OCI-LY3 (cell line): ENCODE measurements around the gene ESPNL.

Source experiments
- H2AFZ ChIP-seq: fragments of 200-600, 300-600 bp; shearing (Covaris generic); 2 replicates; pipeline ENCODE4 v1.6.0; 2014; ENCODE audit warnings: antibody characterized with exemption, low read depth, low read length
- H3K27ac ChIP-seq: fragments of 200-600, 300-600 bp; sonication (generic); 2 replicates; pipeline ENCODE4 v1.5.1; 2014; ENCODE audit warnings: mild to moderate bottlenecking, low read length, moderate library complexity, mixed read lengths
- H3K27me3 ChIP-seq: fragments of 200-600, 300-600 bp; sonication (generic); 2 replicates; pipeline ENCODE4 v1.6.1; 2014; ENCODE audit warnings: low read depth, low read length, mixed read lengths
- H3K36me3 ChIP-seq: fragments of 200-600, 300-600 bp; sonication (generic); replicated peaks from 2 replicates; pipeline ENCODE3; 2014; ENCODE audit warnings: low read depth, low read length, mixed read lengths
- H3K4me1 ChIP-seq: fragments of 300-600, 200-600 bp; sonication (generic); 2 replicates; pipeline ENCODE4 v1.6.1; 2014; ENCODE audit warnings: low read length, mixed read lengths
- H3K4me2 ChIP-seq: fragments of 200-600, 300-600 bp; sonication (generic); 2 replicates; pipeline ENCODE4 v1.6.1; 2014; ENCODE audit warnings: low read length, mixed read lengths
- H3K4me3 ChIP-seq: fragments of 300-600, 200-600 bp; sonication (generic); 2 replicates; pipeline ENCODE4 v1.5.1; 2014; ENCODE audit warnings: antibody characterized with exemption, mild to moderate bottlenecking, low read length, moderate library complexity
- H3K79me2 ChIP-seq: fragments of 300-600, 200-600 bp; shearing (Covaris generic); 2 replicates; pipeline ENCODE4 v1.6.1; 2014; ENCODE audit warnings: mild to moderate bottlenecking, low read length, mixed read lengths
- H3K9ac ChIP-seq: fragments of 300-600, 200-600 bp; shearing (Covaris generic); 2 replicates; pipeline ENCODE4 v1.6.0; 2014; ENCODE audit warnings: mild to moderate bottlenecking, low read length, moderate library complexity
- H3K9me3 ChIP-seq: fragments of 200-600, 300-600 bp; shearing (Covaris generic); 2 replicates; pipeline ENCODE4 v1.6.1; 2014; ENCODE audit warnings: low read length, mixed read lengths; ENCODE audit not compliant: insufficient read depth
- H4K20me1 ChIP-seq: fragments of 200-600, 300-600 bp; sonication (generic); 2 replicates; pipeline ENCODE4 v1.6.1; 2016; ENCODE audit warnings: low read length, mixed read lengths; ENCODE audit not compliant: insufficient read depth
- EZH2phosphoT487 ChIP-seq: fragments of 200-600 bp; shearing (Covaris generic); IDR thresholded peaks from 2 replicates; pipeline ENCODE4 v1.6.1; 2018; ENCODE audit warnings: antibody characterized with exemption, mixed run types, low read depth
- TF ChIP-seq, protein P1 (sequence below): fragments of 200-600, 300-600 bp; sonication (generic); IDR thresholded peaks from 2 replicates; pipeline ENCODE4 v1.5.1; 2014; ENCODE audit warnings: antibody characterized with exemption, low read length, low read depth

Gene ESPNL

DNA sequence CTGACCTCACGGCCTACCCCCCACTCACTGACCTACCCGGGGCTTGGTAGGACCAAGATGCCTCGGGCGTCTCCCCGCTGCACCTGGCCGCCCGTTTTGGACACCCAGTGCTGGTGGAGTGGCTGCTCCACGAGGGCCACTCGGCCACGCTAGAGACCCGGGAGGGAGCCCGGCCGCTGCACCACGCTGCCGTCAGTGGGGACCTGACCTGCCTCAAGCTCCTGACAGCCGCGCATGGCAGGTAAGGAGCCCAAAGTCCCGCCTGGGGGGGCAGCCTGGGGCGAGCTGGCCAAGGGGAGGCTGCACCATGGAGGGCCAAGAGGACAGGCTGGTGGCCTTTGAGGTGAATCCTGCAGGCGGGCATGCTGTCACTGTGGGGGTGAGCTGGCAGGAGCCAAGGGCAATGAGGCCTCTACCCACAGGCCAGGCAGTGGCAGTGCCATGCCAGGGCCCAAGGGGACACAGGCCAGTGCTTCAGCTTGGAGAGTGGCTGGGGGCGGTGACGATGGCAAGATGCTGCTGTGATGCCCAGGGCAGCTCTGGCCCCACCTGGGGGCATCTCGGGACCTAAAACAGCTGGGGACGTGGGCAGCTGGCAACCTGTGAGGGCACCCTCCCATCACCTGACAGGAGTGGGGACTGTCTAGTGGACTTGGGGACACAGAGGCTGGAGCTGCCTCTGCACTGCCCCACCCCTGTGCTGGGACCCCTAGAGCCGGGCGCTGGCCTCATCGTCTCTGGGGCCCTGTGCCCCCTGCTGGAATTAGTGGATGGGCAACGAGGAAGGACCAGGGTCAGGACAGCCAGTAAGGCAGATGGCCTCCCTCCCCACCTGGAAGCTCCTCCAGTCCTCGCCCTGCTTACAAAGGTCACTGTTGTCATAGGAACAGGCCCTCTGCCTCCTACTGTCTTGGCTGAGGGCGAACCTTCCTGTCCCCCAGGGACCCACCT, 2.0 kb downstream of the ESPNL start:
- Histone ChIP-seq H3K9ac (no peak overlapping the region), H2AFZ (no peak overlapping the region), H3K4me3 (no peak overlapping the region), H3K9me3 (no peaks in the 10 kb centered on the region), H3K4me2 (no peak overlapping the region), H3K27me3 (no peaks in the 10 kb centered on the region), H3K79me2 (no peaks in the 10 kb centered on the region), H4K20me1 (no peaks in the 10 kb centered on the region), H3K36me3 (no peaks in the 10 kb centered on the region), H3K27ac (no peak overlapping the region), H3K4me1 (peaks cover 22% of the 10 kb centered on the region)
- no peak for TF ChIP-seq EZH2phosphoT487
- TF ChIP-seq, protein P1, sequence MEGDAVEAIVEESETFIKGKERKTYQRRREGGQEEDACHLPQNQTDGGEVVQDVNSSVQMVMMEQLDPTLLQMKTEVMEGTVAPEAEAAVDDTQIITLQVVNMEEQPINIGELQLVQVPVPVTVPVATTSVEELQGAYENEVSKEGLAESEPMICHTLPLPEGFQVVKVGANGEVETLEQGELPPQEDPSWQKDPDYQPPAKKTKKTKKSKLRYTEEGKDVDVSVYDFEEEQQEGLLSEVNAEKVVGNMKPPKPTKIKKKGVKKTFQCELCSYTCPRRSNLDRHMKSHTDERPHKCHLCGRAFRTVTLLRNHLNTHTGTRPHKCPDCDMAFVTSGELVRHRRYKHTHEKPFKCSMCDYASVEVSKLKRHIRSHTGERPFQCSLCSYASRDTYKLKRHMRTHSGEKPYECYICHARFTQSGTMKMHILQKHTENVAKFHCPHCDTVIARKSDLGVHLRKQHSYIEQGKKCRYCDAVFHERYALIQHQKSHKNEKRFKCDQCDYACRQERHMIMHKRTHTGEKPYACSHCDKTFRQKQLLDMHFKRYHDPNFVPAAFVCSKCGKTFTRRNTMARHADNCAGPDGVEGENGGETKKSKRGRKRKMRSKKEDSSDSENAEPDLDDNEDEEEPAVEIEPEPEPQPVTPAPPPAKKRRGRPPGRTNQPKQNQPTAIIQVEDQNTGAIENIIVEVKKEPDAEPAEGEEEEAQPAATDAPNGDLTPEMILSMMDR = no peak

DNA sequence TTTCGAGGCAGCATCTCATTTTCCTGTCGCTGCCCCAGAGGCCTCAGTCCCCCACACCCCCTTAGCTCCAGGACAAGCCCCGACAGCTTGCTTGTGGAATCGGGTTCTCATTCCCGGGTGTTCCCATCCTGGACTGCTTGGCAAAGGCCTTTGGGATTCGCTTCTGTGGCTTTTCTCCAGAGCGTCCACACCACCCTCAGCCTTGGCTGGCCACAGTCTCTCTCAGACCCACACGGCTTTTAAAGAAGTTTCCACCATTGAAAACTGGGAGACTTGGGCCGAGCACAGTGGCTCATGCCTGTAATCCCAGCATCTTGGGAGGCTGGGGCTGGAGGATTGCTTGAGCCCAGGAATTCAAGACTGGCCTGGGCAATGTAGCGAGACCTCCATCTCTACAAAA, 2.7 kb downstream of the ESPNL start:
- Histone ChIP-seq H3K27ac (no peak overlapping the region), H3K4me3 (no peak overlapping the region), H3K4me1 (peaks cover 27% of the 10 kb centered on the region), H3K9me3 (no peaks in the 10 kb centered on the region), H3K36me3 (no peaks in the 10 kb centered on the region), H3K4me2 (no peak overlapping the region), H4K20me1 (no peaks in the 10 kb centered on the region), H3K79me2 (no peaks in the 10 kb centered on the region), H2AFZ (no peak overlapping the region), H3K27me3 (no peaks in the 10 kb centered on the region), H3K9ac (no peak overlapping the region)
- TF ChIP-seq EZH2phosphoT487 = no peak
- TF ChIP-seq, protein P1 = no peak

GRCh38 chr2:238103465-238104225, 3.5 kb downstream of the ESPNL start:
- Histone ChIP-seq H3K4me2 (no peak overlapping the region), H3K4me3 (no peak overlapping the region), H3K4me1 (peaks cover 33% of the 10 kb centered on the region), H3K27me3 (no peaks in the 10 kb centered on the region), H3K9me3 (no peaks in the 10 kb centered on the region), H2AFZ (no peak overlapping the region), H3K27ac (no peak overlapping the region), H4K20me1 (no peaks in the 10 kb centered on the region), H3K79me2 (no peaks in the 10 kb centered on the region), H3K9ac (no peak overlapping the region), H3K36me3 (no peaks in the 10 kb centered on the region)
- TF ChIP-seq EZH2phosphoT487 = no peak
- TF ChIP-seq, protein P1 = no peak

- TF ChIP-seq EZH2phosphoT487 = no peak
- TF ChIP-seq, protein P1 = no peak
- H4K20me1 ChIP-seq = no peaks in the 10 kb centered on the region
These were observed 4.1 kb downstream of the ESPNL start for GRCh38 chr2:238104226-238104690.

More at GRCh38 chr2:238104226-238104690, 4.1 kb downstream of the ESPNL start:
- H3K9ac ChIP-seq = no peak overlapping the region
- H2AFZ ChIP-seq = no peak overlapping the region
- H3K27ac ChIP-seq = no peak overlapping the region
- no peaks in the 10 kb centered on the region for H3K36me3 ChIP-seq
- no peak overlapping the region for H3K4me3 ChIP-seq
- no peaks in the 10 kb centered on the region for H3K79me2 ChIP-seq
- no peaks in the 10 kb centered on the region for H3K27me3 ChIP-seq
- no peaks in the 10 kb centered on the region for H3K9me3 ChIP-seq
- no peak overlapping the region for H3K4me2 ChIP-seq
- H3K4me1 ChIP-seq = peaks cover 33% of the 10 kb centered on the region
